ENCODE measurements around the gene SRCAP. TPM values are rescaled to one million over a fixed set of nuclear protein-coding genes. Genes with fewer than 3 reads are reported as not detected.

Gene SRCAP
- total RNA-seq, 1 experiment from 2014 or later = 57.4 TPM

- no peak for DNase-seq
- Histone ChIP-seq H3K9me3 (no peaks in the 10 kb centered on the region), H3K27me3 (replicated peaks; ENCODE audit: control insufficient read depth, insufficient read depth, low read length) (no peaks in the 10 kb centered on the region), H3K4me1 (no peaks in the 10 kb centered on the region; the same call in 1 of the 2 replicates), H3K4me3 (ENCODE audit: low read depth, low read length) (peak overlapping the region; percentile 49), H3K36me3 (ENCODE audit: control insufficient read depth, insufficient read depth, low read length) (peaks cover 8% of the 10 kb centered on the region)
- H3K4me1 Mint-ChIP-seq (ENCODE audit: low read depth, unreplicated experiment) = peaks cover 10% of the 10 kb centered on the region
- H3K27ac Mint-ChIP-seq (ENCODE audit: unreplicated experiment) = peak overlapping the region; percentile 80
- H3K4me3 Mint-ChIP-seq (ENCODE audit: unreplicated experiment) = peak overlapping the region; percentile 69
- TSS peak; percentile 16 for BruUV-seq (replicated peaks)
- intact Hi-C loops (cut with micrococcal nuclease; ENCODE audit: unreplicated experiment) = no loop called here
- no peaks in the 10 kb centered on the region for H3K27me3 Mint-ChIP-seq (ENCODE audit: insufficient read depth, unreplicated experiment)
- ChIA-PET CTCF (interaction anchor here (0.5 to 2.6 kb wide), 2 partner anchors 23 to 33 kb away, joined by 3 to 9 read pairs; no protein-coding TSS in a partner anchor), POLR2A (no interaction called here)
- H3K36me3 Mint-ChIP-seq (ENCODE audit: insufficient read depth, unreplicated experiment) = peaks cover 61% of the 10 kb centered on the region
- TF ChIP-seq CTCF (IDR thresholded peaks at IDR 0.05; ENCODE audit: insufficient read depth in 1 of 2, low read depth in 1 of 2, low read length in 1 of 2, severe bottlenecking in 1 of 2, unreplicated experiment in 1 of 2) = no peak
- H3K9me3 Mint-ChIP-seq (ENCODE audit: unreplicated experiment) = no peaks in the 10 kb centered on the region
Observed at GRCh38 chr16:30660424-30661261, 38.3 kb upstream of the SRCAP start.

- Histone ChIP-seq H3K9me3 (no peaks in the 10 kb centered on the region), H3K36me3 (ENCODE audit: control insufficient read depth, insufficient read depth, low read length) (peaks cover 8% of the 10 kb centered on the region), H3K4me3 (ENCODE audit: low read depth, low read length) (no peak overlapping the region), H3K27me3 (replicated peaks; ENCODE audit: control insufficient read depth, insufficient read depth, low read length) (no peaks in the 10 kb centered on the region), H3K4me1 (no peaks in the 10 kb centered on the region)
- DNase-seq = no peak
- Mint-ChIP-seq H3K27ac (ENCODE audit: unreplicated experiment) (no peak overlapping the region), H3K4me3 (ENCODE audit: unreplicated experiment) (no peak overlapping the region), H3K36me3 (ENCODE audit: insufficient read depth, unreplicated experiment) (peaks cover 60% of the 10 kb centered on the region), H3K4me1 (ENCODE audit: low read depth, unreplicated experiment) (peaks cover 10% of the 10 kb centered on the region), H3K27me3 (ENCODE audit: insufficient read depth, unreplicated experiment) (no peaks in the 10 kb centered on the region), H3K9me3 (ENCODE audit: unreplicated experiment) (no peaks in the 10 kb centered on the region)
- no TSS peak for BruUV-seq (replicated peaks)
- POLR2A ChIA-PET = no interaction called here
- no peak for TF ChIP-seq CTCF (IDR thresholded peaks at IDR 0.05; ENCODE audit: insufficient read depth in 1 of 2, low read depth in 1 of 2, low read length in 1 of 2, severe bottlenecking in 1 of 2, unreplicated experiment in 1 of 2)
- intact Hi-C loops (cut with micrococcal nuclease; ENCODE audit: unreplicated experiment) = no loop called here
- CTCF ChIA-PET = no interaction called here
Observed at GRCh38 chr16:30662449-30662848, 36.5 kb upstream of the SRCAP start.

- DNase-seq = no peak
- TF ChIP-seq CTCF (IDR thresholded peaks at IDR 0.05; ENCODE audit: insufficient read depth in 1 of 2, low read depth in 1 of 2, low read length in 1 of 2, severe bottlenecking in 1 of 2, unreplicated experiment in 1 of 2) = no peak
- H3K9me3 Mint-ChIP-seq (ENCODE audit: unreplicated experiment) = no peaks in the 10 kb centered on the region
- Histone ChIP-seq H3K9me3 (no peaks in the 10 kb centered on the region), H3K36me3 (ENCODE audit: control insufficient read depth, insufficient read depth, low read length) (peaks cover 8% of the 10 kb centered on the region), H3K4me3 (ENCODE audit: low read depth, low read length) (no peak overlapping the region), H3K4me1 (no peaks in the 10 kb centered on the region), H3K27me3 (replicated peaks; ENCODE audit: control insufficient read depth, insufficient read depth, low read length) (no peaks in the 10 kb centered on the region)
- BruUV-seq (replicated peaks) = no TSS peak
- intact Hi-C loops (cut with micrococcal nuclease; ENCODE audit: unreplicated experiment) = no loop called here
- POLR2A ChIA-PET = no interaction called here
- H3K36me3 Mint-ChIP-seq (ENCODE audit: insufficient read depth, unreplicated experiment) = peaks cover 61% of the 10 kb centered on the region
- peaks cover 10% of the 10 kb centered on the region for H3K4me1 Mint-ChIP-seq (ENCODE audit: low read depth, unreplicated experiment)
- H3K27ac Mint-ChIP-seq (ENCODE audit: unreplicated experiment) = no peak overlapping the region
- H3K4me3 Mint-ChIP-seq (ENCODE audit: unreplicated experiment) = no peak overlapping the region
- CTCF ChIA-PET = no interaction called here
- H3K27me3 Mint-ChIP-seq (ENCODE audit: insufficient read depth, unreplicated experiment) = no peaks in the 10 kb centered on the region
Observed at GRCh38 chr16:30663038-30663437, 35.9 kb upstream of the SRCAP start.

Measured in Caco-2 (cell line).